SK-N-MC (cell line): ENCODE data around the gene CBS.

Source experiments
- FOXP2 ChIP-seq: optimal IDR thresholded peaks from 2 replicates; pipeline ENCODE3; 2011; ENCODE audit warnings: mild to moderate bottlenecking, moderate library complexity; ENCODE audit not compliant: insufficient read depth; ENCODE audit errors: extremely low read length, control extremely low read depth
- POLR2AphosphoS5 ChIP-seq: IDR thresholded peaks from 2 replicates; pipeline ENCODE4 v1.6.1; 2012; ENCODE audit warnings: mild to moderate bottlenecking, low read depth, low read length, borderline replicate concordance

DNA sequence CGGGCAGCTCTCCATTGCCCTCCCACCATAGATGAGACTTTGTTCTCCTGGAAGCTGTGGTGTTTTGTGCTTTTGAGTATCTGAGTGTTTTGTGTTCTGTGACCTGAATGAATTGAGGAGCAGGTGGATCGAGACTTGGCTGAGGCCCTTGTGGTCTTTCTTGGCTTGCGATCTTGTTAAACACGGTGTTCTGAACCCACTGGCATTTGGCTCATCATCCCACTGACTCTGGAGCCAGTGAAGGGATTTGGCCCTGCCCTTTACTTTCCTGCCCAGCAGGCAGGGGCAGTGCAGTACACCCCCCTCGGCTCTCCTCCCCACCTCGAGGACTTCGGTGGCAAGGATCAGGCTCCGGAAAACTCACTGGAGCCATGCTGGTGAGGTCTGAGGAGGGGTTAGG lies 70.7 kb downstream of the CBS start:
- TF ChIP-seq POLR2AphosphoS5 = no peak
- no peak for TF ChIP-seq FOXP2
